ENCODE measurements around the gene FAM13A. TPM values are rescaled to one million over a fixed set of nuclear protein-coding genes. Genes with fewer than 3 reads are reported as not detected.

FAM13A gene
- total and polyA plus RNA-seq, 2 of the 8 experiments (the other 6 are each of a cell fraction or from before 2014, with no cell fraction given) = 7.1 to 16.5 TPM

DNA sequence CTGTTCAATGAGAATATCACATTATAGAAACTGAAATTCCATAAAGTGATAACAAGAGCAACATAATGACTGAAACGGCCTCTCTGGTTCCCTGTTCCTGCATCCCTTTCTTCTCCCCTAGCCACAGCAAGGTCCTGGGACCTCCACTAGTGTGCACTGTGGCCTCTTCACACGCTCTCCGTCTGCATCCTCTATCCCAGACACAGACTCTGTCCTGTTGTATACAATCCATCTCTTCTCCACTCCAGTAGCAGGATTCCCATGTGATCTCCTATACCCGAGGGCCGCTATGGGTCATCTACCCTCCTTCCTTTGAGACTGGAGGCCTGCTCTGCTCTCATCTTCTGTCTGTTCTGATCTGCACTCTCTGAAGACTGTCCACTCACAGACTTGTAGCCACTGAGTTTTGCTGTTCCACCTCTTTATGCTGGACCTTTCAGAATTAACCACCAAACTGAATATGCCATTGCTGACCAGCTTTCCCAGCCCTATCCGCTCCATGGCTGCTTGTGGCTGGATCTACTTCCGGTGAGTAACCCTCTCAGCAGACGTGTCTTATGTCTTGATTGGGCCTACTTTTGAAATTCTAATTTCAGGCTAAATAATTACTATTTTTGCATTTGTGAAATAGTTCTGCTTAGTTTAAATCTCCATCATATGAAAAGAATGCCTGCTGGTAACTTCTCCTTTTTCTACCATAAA lies 254.2 kb downstream of the FAM13A start:
- ChIA-PET POLR2A (ENCODE audit: partially characterized antibody) (no interaction called here), CTCF (ENCODE audit: partially characterized antibody) (interaction anchor here (0.7 to 2.4 kb wide), 2 partner anchors 12 to 58 kb away, joined by 3 to 6 read pairs; no protein-coding TSS in a partner anchor)
- FAIRE-seq = no peak
- no peak overlapping the region for H3K27ac ChIP-seq (ENCODE audit: low read depth, low read length)
- no peaks in the 10 kb centered on the region for H3K79me1 ChIP-seq (ENCODE audit: low read depth, low read length)
- H4K91ac ChIP-seq (replicated peaks; ENCODE audit: insufficient read length, low read length) = no peak overlapping the region
- H3K4me3 ChIP-seq (ENCODE audit: extremely low read depth in 1 of 4, insufficient read depth in 2 of 4, low read depth in 3 of 4, low read length in 4 of 4) = no peak overlapping the region
- no peak overlapping the region for H3K9ac ChIP-seq (replicated peaks in 1 of 4; ENCODE audit: extremely low read depth in 1 of 4, low read depth in 3 of 4, low read length in 3 of 4)
- H3K4ac ChIP-seq (replicated peaks; ENCODE audit: insufficient read length, low read depth, low read length) = no peak overlapping the region
- DNase-seq (ENCODE audit: low read depth in 1 of 2, low spot score in 2 of 2) = no peak
- H2BK15ac ChIP-seq (ENCODE audit: low read length) = no peak overlapping the region
- no peak overlapping the region for H3K18ac ChIP-seq (ENCODE audit: extremely low read depth, low read length)
- H4K5ac ChIP-seq (ENCODE audit: insufficient read length, low read depth, low read length) = no peak overlapping the region
- H2BK5ac ChIP-seq (ENCODE audit: low read depth, low read length) = no peak overlapping the region
- no peak overlapping the region for H4K8ac ChIP-seq (ENCODE audit: extremely low read depth, insufficient read depth, low read length)
- 93% methylated on average over 8 of the region's 8 CpGs; no CpG with 5 or more reads in 1 of the 2 experiments for WGBS, 2 experiments (ENCODE audit: extremely low coverage in 1 of 2, insufficient coverage in 1 of 2, insufficient read length in 1 of 2, insufficient replicate concordance in 2 of 2, low coverage in 1 of 2, low lambda C conversion rate in 2 of 2, missing lambda C conversion rate in 1 of 2)
- no peaks in the 10 kb centered on the region for H3K4me1 ChIP-seq (replicated peaks in 1 of 4; ENCODE audit: control insufficient read depth in 3 of 4, insufficient read depth in 4 of 4, low read length in 3 of 4)
- TF ChIP-seq POLR2A (IDR thresholded peaks at IDR 0.05; ENCODE audit: control extremely low read depth in 1 of 2, low read depth in 2 of 2, low read length in 2 of 2) = no peak
- H2AFZ ChIP-seq (ENCODE audit: low read length) = no peak overlapping the region
- H2BK120ac ChIP-seq (replicated peaks; ENCODE audit: low read depth, low read length) = no peak overlapping the region
- no peaks in the 10 kb centered on the region for H3K36me3 ChIP-seq (ENCODE audit: control insufficient read depth in 2 of 4, insufficient read depth in 4 of 4, low read length in 3 of 4)
- H2BK20ac ChIP-seq (ENCODE audit: low read length) = no peak overlapping the region
- no peak overlapping the region for H3K56ac ChIP-seq (replicated peaks; ENCODE audit: insufficient read length, low read depth, low read length)
- no peaks in the 10 kb centered on the region for H3K9me3 ChIP-seq (ENCODE audit: insufficient read depth in 2 of 2, low read depth in 1 of 2, low read length in 1 of 2)
- no peak overlapping the region for H2BK12ac ChIP-seq (ENCODE audit: low read depth, low read length)
- no peak overlapping the region for H3K23ac ChIP-seq (ENCODE audit: insufficient read length)
- H3K79me2 ChIP-seq (ENCODE audit: control insufficient read depth in 1 of 2, insufficient read depth in 2 of 2, low read length in 2 of 2) = no peaks in the 10 kb centered on the region
- H4K20me1 ChIP-seq (replicated peaks in 1 of 2; ENCODE audit: control insufficient read depth in 1 of 2, insufficient read depth in 2 of 2, low read length in 2 of 2) = no peaks in the 10 kb centered on the region
- peaks cover 0 to 1% (median 0%) of the 10 kb centered on the region in 4 experiments; a peak in 1 of 7 replicates for H3K27me3 ChIP-seq (replicated peaks in 1 of 4; ENCODE audit: control insufficient read depth in 3 of 4, extremely low read depth in 1 of 4, insufficient read depth in 3 of 4, low read length in 3 of 4)
- no peaks in the 10 kb centered on the region for H3K23me2 ChIP-seq (ENCODE audit: low read depth, low read length)
- no peak overlapping the region for H3K14ac ChIP-seq (ENCODE audit: insufficient read length)
- H2AK5ac ChIP-seq (ENCODE audit: low read depth, low read length) = no peak overlapping the region
- H3K4me2 ChIP-seq (ENCODE audit: insufficient read depth in 1 of 2, low read depth in 2 of 2, low read length in 2 of 2) = no peak overlapping the region

Measured in H1 (cell line).